A673 (cell line): ENCODE results near the gene PLA2G4F. TPM values are rescaled to one million over a fixed set of nuclear protein-coding genes. Genes with fewer than 3 reads are reported as not detected.

Source experiments
- BruUV-seq: library from RNA; stranded (reverse); fragments of 400-500 nt; replicated peaks from 2 replicates; lab custom pipeline; 2021; lab: Mats Ljungman, UMichigan
- CTCF ChIA-PET: fragments of 300-600 bp; sonication (Branson Sonifier 250); formaldehyde crosslinking; loops from one replicate; lab custom pipeline; 2022; ENCODE audit warnings: antibody characterized with exemption; lab: Charles Lee
- POLR2A ChIA-PET: fragments of 300-600 bp; sonication (Branson Sonifier 250); formaldehyde crosslinking; loops from one replicate; lab custom pipeline; 2022; ENCODE audit warnings: antibody characterized with exemption; ENCODE audit not compliant: low non-redundant PET; lab: Charles Lee
- DNase-seq: peaks from one replicate; pipeline ENCODE4 v3.0.0-alpha.2; 2015; ENCODE audit warnings: low spot score
- H3K27ac ChIP-seq: fragments of 200-600 bp; sonication (generic); 2 replicates; pipeline ENCODE4 v1.5.1; 2016; ENCODE audit warnings: mixed run types, low read depth, mild to moderate bottlenecking, mixed read lengths, antibody characterized with exemption, low read length; ENCODE audit not compliant: poor library complexity, severe bottlenecking
- H3K27me3 ChIP-seq: fragments of 200-600 bp; sonication (generic); replicated peaks from 2 replicates; pipeline ENCODE4 v1.6.1; 2017; ENCODE audit warnings: mixed run types, low read depth, mild to moderate bottlenecking, mixed read lengths, antibody characterized with exemption, low read length; ENCODE audit not compliant: insufficient read depth, poor library complexity
- H3K36me3 ChIP-seq: fragments of 200-600 bp; sonication (generic); 2 replicates; pipeline ENCODE4 v1.6.1; 2016; ENCODE audit warnings: mixed run types, mild to moderate bottlenecking, mixed read lengths, antibody characterized with exemption, low read length; ENCODE audit not compliant: insufficient read depth, poor library complexity, severe bottlenecking
- H3K4me1 ChIP-seq: fragments of 200-600 bp; sonication (generic); 2 replicates; pipeline ENCODE4 v1.6.1; 2017; ENCODE audit warnings: mixed run types, mild to moderate bottlenecking, mixed read lengths, antibody characterized with exemption, low read length; ENCODE audit not compliant: insufficient read depth, poor library complexity, severe bottlenecking
- H3K4me3 ChIP-seq: fragments of 200-600 bp; sonication (generic); 2 replicates; pipeline ENCODE4 v1.5.1; 2016; ENCODE audit warnings: low read depth, mixed run types, mild to moderate bottlenecking, mixed read lengths, low read length; ENCODE audit not compliant: poor library complexity, severe bottlenecking
- H3K9me3 ChIP-seq: fragments of 200-600 bp; sonication (generic); 2 replicates; pipeline ENCODE4 v1.6.1; 2016; ENCODE audit warnings: mixed run types, low read depth, mild to moderate bottlenecking, mixed read lengths, antibody characterized with exemption, low read length; ENCODE audit not compliant: poor library complexity, severe bottlenecking
- CTCF ChIP-seq: fragments of 300-800, 200-600 bp; sonication (generic); conservative IDR thresholded peaks from 2 replicates; pipeline ENCODE4 v1.5.1; 2017; ENCODE audit warnings: low read depth, mild to moderate bottlenecking, antibody characterized with exemption, low read length, moderate library complexity, mixed read lengths
- EZH2 ChIP-seq: fragments of 200-600 bp; sonication (generic); IDR thresholded peaks from 2 replicates; pipeline ENCODE4 v1.6.1; 2017; ENCODE audit warnings: borderline replicate concordance, low read depth, mild to moderate bottlenecking, mixed read lengths, antibody characterized with exemption, low read length; ENCODE audit not compliant: poor library complexity, severe bottlenecking
- intact Hi-C: fragments of 100-400 bp; cut with micrococcal nuclease; formaldehyde crosslinking; loops from one replicate; pipeline ENCODE4 v1.10.0; 2022; ENCODE audit not compliant: unreplicated experiment
- total RNA-seq: library from RNA; stranded (reverse); gene quantifications from 2 replicates; pipeline ENCODE4 v1.2.3, GENCODE V29; 2021

PLA2G4F gene
- total RNA-seq, 1 experiment from 2014 or later = not detected

- no peaks in the 10 kb centered on the region for H3K27me3 ChIP-seq
- intact Hi-C loops = no loop called here
- no peak for DNase-seq
- CTCF ChIA-PET = no interaction called here
- POLR2A ChIA-PET = interaction anchor here (0.6 kb wide), 1 partner anchor 244 kb away, joined by 5 read pairs; no protein-coding TSS in a partner anchor
- no peak for TF ChIP-seq EZH2
- no peak for TF ChIP-seq CTCF
- no peaks in the 10 kb centered on the region for H3K36me3 ChIP-seq
- no peaks in the 10 kb centered on the region for H3K4me1 ChIP-seq
- no TSS peak for BruUV-seq
- H3K27ac ChIP-seq = no peak overlapping the region
- no peaks in the 10 kb centered on the region for H3K9me3 ChIP-seq
- H3K4me3 ChIP-seq = no peak overlapping the region
Measured at GRCh38 chr15:42141795-42142667, 14.4 kb downstream of the PLA2G4F start.

- H3K9me3 ChIP-seq = no peaks in the 10 kb centered on the region
- TF ChIP-seq EZH2 (no peak), CTCF (no peak)
- intact Hi-C loops = no loop called here
- no peaks in the 10 kb centered on the region for H3K27me3 ChIP-seq
- no peak for DNase-seq
- ChIA-PET POLR2A (interaction anchor here (0.6 kb wide), 1 partner anchor 244 kb away, joined by 5 read pairs; no protein-coding TSS in a partner anchor), CTCF (no interaction called here)
- BruUV-seq = no TSS peak
- no peaks in the 10 kb centered on the region for H3K36me3 ChIP-seq
- no peak overlapping the region for H3K4me3 ChIP-seq
- no peak overlapping the region for H3K27ac ChIP-seq
- H3K4me1 ChIP-seq = no peaks in the 10 kb centered on the region
Measured at GRCh38 chr15:42141246-42141645, 15.2 kb downstream of the PLA2G4F start.

GRCh38 chr15:42140383-42141070, 15.9 kb downstream of the PLA2G4F start:
- intact Hi-C loops = no loop called here
- no peak overlapping the region for H3K4me3 ChIP-seq
- POLR2A ChIA-PET = no interaction called here
- H3K4me1 ChIP-seq = no peaks in the 10 kb centered on the region
- H3K9me3 ChIP-seq = no peaks in the 10 kb centered on the region
- H3K27ac ChIP-seq = no peak overlapping the region
- TF ChIP-seq EZH2 (no peak), CTCF (no peak)
- CTCF ChIA-PET = no interaction called here
- BruUV-seq = no TSS peak
- no peaks in the 10 kb centered on the region for H3K36me3 ChIP-seq
- no peak for DNase-seq
- H3K27me3 ChIP-seq = no peaks in the 10 kb centered on the region
